IMR-90 (cell line): ENCODE measurements around the gene UMODL1. TPM values are rescaled to one million over a fixed set of nuclear protein-coding genes. Genes with fewer than 3 reads are reported as not detected.

Experiments used
- ATAC-seq: fragments of 200-7000 bp; cut with Tn5 transposase; 2 replicates; pipeline ENCODE4 v1.9.1; 2020; ENCODE audit warnings: low read depth, mild to moderate bottlenecking, moderate library complexity
- BruUV-seq: library from RNA; stranded (reverse); fragments of 400-500 nt; replicated peaks from 2 replicates; lab custom pipeline; 2021; lab: Mats Ljungman, UMichigan
- CTCF ChIA-PET: fragments of 300-600 bp; formaldehyde crosslinking; extraction: SDS; loops from one replicate; lab custom pipeline; 2021; ENCODE audit warnings: antibody characterized with exemption; lab: Yijun Ruan, JAX
- POLR2A ChIA-PET: fragments of 300-600 bp; sonication (Branson Sonifier 250); formaldehyde crosslinking; loops from one replicate; lab custom pipeline; 2022; ENCODE audit warnings: antibody characterized with exemption; ENCODE audit not compliant: unreplicated experiment; lab: Charles Lee
- DNase-seq: peaks from one replicate; pipeline ENCODE4 v3.0.0; 2013
- H2AFZ ChIP-seq: replicated peaks from 2 replicates; pipeline ENCODE3; 2013; ENCODE audit warnings: low read length, mild to moderate bottlenecking; ENCODE audit not compliant: poor library complexity
- H2AK5ac ChIP-seq: 2 replicates; pipeline ENCODE4 v1.6.1; 2013; ENCODE audit warnings: low read depth, low read length, inconsistent platforms
- H2AK9ac ChIP-seq: replicated peaks from 2 replicates; pipeline ENCODE3; 2013; ENCODE audit warnings: mild to moderate bottlenecking, low read depth, low read length, moderate library complexity; ENCODE audit not compliant: poor library complexity
- H2BK120ac ChIP-seq: 2 replicates; pipeline ENCODE4 v1.6.1; 2013; ENCODE audit warnings: low read depth, low read length, inconsistent platforms
- H2BK15ac ChIP-seq: 3 replicates; pipeline ENCODE4 v1.6.1; 2013; ENCODE audit warnings: low read depth, low read length, inconsistent platforms
- H2BK20ac ChIP-seq: 2 replicates; pipeline ENCODE4 v1.6.1; 2013; ENCODE audit warnings: low read depth, mild to moderate bottlenecking, inconsistent platforms, low read length, moderate library complexity
- H2BK5ac ChIP-seq: 2 replicates; pipeline ENCODE4 v1.6.1; 2013; ENCODE audit warnings: mild to moderate bottlenecking, low read depth, low read length, inconsistent platforms; ENCODE audit not compliant: poor library complexity, severe bottlenecking
- H3K14ac ChIP-seq: replicated peaks from 2 replicates; pipeline ENCODE4 v1.6.1; 2013; ENCODE audit warnings: low read depth, low read length, inconsistent platforms
- H3K18ac ChIP-seq: 2 replicates; pipeline ENCODE4 v1.6.1; 2013; ENCODE audit warnings: low read depth, low read length, control low read depth
- H3K23ac ChIP-seq: 2 replicates; pipeline ENCODE4 v1.6.1; 2013; ENCODE audit warnings: low read depth, low read length, inconsistent platforms
- H3K27ac ChIP-seq: 2 replicates; pipeline ENCODE4 v1.5.1; 2013; ENCODE audit warnings: mild to moderate bottlenecking, control low read depth, low read length; ENCODE audit not compliant: insufficient read depth
- H3K27me3 ChIP-seq: 2 replicates; pipeline ENCODE4 v1.6.1; 2013; ENCODE audit warnings: low read length; ENCODE audit not compliant: control insufficient read depth, insufficient read depth
- H3K36me3 ChIP-seq: 2 replicates; pipeline ENCODE4 v1.6.1; 2013; ENCODE audit warnings: low read length, mixed read lengths; ENCODE audit not compliant: control insufficient read depth, insufficient read depth
- H3K4ac ChIP-seq: 2 replicates; pipeline ENCODE4 v1.6.1; 2013; ENCODE audit warnings: low read depth, low read length, inconsistent platforms
- H3K4me1 ChIP-seq: 2 replicates; pipeline ENCODE4 v1.6.1; 2013; ENCODE audit warnings: low read length, mixed read lengths; ENCODE audit not compliant: control insufficient read depth, insufficient read depth
- H3K4me2 ChIP-seq: 2 replicates; pipeline ENCODE4 v1.6.1; 2013; ENCODE audit warnings: low read depth, mild to moderate bottlenecking, control low read depth, low read length, moderate library complexity
- H3K4me3 ChIP-seq: 2 replicates; pipeline ENCODE4 v1.5.1; 2013; ENCODE audit warnings: low read depth, mild to moderate bottlenecking, control low read depth, low read length, moderate library complexity; ENCODE audit not compliant: insufficient read depth
- H3K56ac ChIP-seq: 2 replicates; pipeline ENCODE4 v1.6.1; 2013; ENCODE audit warnings: low read length, inconsistent platforms; ENCODE audit not compliant: insufficient read depth; ENCODE audit errors: extremely low read depth
- H3K79me1 ChIP-seq, 2 experiments: 2 replicates each; pipeline ENCODE4 v1.6.1; 2013; ENCODE audit warnings: low read length in 2 of 2, inconsistent platforms in 1 of 2, low read depth in 1 of 2
- H3K9ac ChIP-seq: 2 replicates; pipeline ENCODE4 v1.6.1; 2013; ENCODE audit warnings: low read depth, low read length, control low read depth
- H3K9me1 ChIP-seq: 2 replicates; pipeline ENCODE4 v1.6.1; 2013; ENCODE audit warnings: low read length, inconsistent platforms; ENCODE audit not compliant: insufficient read depth
- H3K9me3 ChIP-seq: 2 replicates; pipeline ENCODE4 v1.6.1; 2013; ENCODE audit warnings: low read length; ENCODE audit not compliant: control insufficient read depth, insufficient read depth
- H4K20me1 ChIP-seq: 2 replicates; pipeline ENCODE4 v1.6.1; 2013; ENCODE audit warnings: low read length, inconsistent platforms; ENCODE audit not compliant: insufficient read depth
- H4K5ac ChIP-seq: 2 replicates; pipeline ENCODE4 v1.6.1; 2013; ENCODE audit warnings: mild to moderate bottlenecking, low read depth, low read length, control low read depth
- H4K8ac ChIP-seq, 2 experiments: 2 replicates each; pipeline ENCODE4 v1.6.1; 2013; ENCODE audit warnings: low read depth in 2 of 2, low read length in 2 of 2, control low read depth in 1 of 2, inconsistent platforms in 1 of 2
- H4K91ac ChIP-seq: 2 replicates; pipeline ENCODE4 v1.6.1; 2013; ENCODE audit warnings: low read depth, low read length, inconsistent platforms; ENCODE audit not compliant: insufficient read depth
- BHLHE40 ChIP-seq: fragments of 150-350 bp; IDR thresholded peaks from 2 replicates; pipeline ENCODE4 v1.6.1; 2016; ENCODE audit warnings: mild to moderate bottlenecking, low read depth, low read length
- CEBPB ChIP-seq: IDR thresholded peaks from 2 replicates; pipeline ENCODE4 v1.6.1; 2012; ENCODE audit warnings: low read depth, low read length, improper control_type of control experiment
- CHD1 ChIP-seq: IDR thresholded peaks from 2 replicates; pipeline ENCODE4 v1.6.1; 2012; ENCODE audit warnings: low read depth, low read length, improper control_type of control experiment
- ELK1 ChIP-seq: fragments of 150-350 bp; IDR thresholded peaks from 2 replicates; pipeline ENCODE4 v1.6.1; 2016; ENCODE audit warnings: low read depth, mild to moderate bottlenecking, low read length, moderate library complexity, borderline replicate concordance
- FOS ChIP-seq: fragments of 150-350 bp; IDR thresholded peaks from 2 replicates; pipeline ENCODE4 v1.6.1; 2016; ENCODE audit warnings: low read depth, low read length
- MAFK ChIP-seq: IDR thresholded peaks from 2 replicates; pipeline ENCODE4 v1.6.1; 2012; ENCODE audit warnings: low read depth, low read length, improper control_type of control experiment
- MAZ ChIP-seq: IDR thresholded peaks from 2 replicates; pipeline ENCODE4 v1.6.1; 2012; ENCODE audit warnings: low read depth, mild to moderate bottlenecking, low read length, improper control_type of control experiment, moderate library complexity, borderline replicate concordance
- MXI1 ChIP-seq: IDR thresholded peaks from 2 replicates; pipeline ENCODE4 v1.6.1; 2012; ENCODE audit warnings: low read depth, mild to moderate bottlenecking, low read length, moderate library complexity, borderline replicate concordance
- NFE2L2 ChIP-seq: fragments of 150-350 bp; IDR thresholded peaks from 2 replicates; pipeline ENCODE4 v1.6.1; 2016; ENCODE audit warnings: low read depth, mild to moderate bottlenecking, low read length
- POLR2A ChIP-seq: IDR thresholded peaks from 2 replicates; pipeline ENCODE4 v1.6.1; 2012; ENCODE audit warnings: mild to moderate bottlenecking, low read depth, low read length
- RAD21 ChIP-seq: IDR thresholded peaks from 2 replicates; pipeline ENCODE4 v1.6.1; 2012; ENCODE audit warnings: low read length, improper control_type of control experiment
- RCOR1 ChIP-seq: IDR thresholded peaks from 2 replicates; pipeline ENCODE4 v1.6.1; 2012; ENCODE audit warnings: mild to moderate bottlenecking, low read length, improper control_type of control experiment; ENCODE audit not compliant: insufficient replicate concordance
- RFX5 ChIP-seq: IDR thresholded peaks from 2 replicates; pipeline ENCODE4 v1.8.0; 2012; ENCODE audit warnings: low read depth, mild to moderate bottlenecking, low read length, moderate library complexity
- SMC3 ChIP-seq: fragments of 150-350 bp; IDR thresholded peaks from 2 replicates; pipeline ENCODE4 v1.6.1; 2016; ENCODE audit warnings: low read depth, mild to moderate bottlenecking, antibody characterized with exemption, low read length, moderate library complexity
- WGBS, 2 experiments: methylation state at CpG; one replicate each; pipeline versions ENCODE4 v1.1.5 to v1.1.7; 2013; ENCODE audit warnings: missing lambda C conversion rate in 2 of 2; ENCODE audit not compliant: insufficient read length in 1 of 2; ENCODE audit errors: extremely low coverage in 2 of 2; 5-methylcytosine and 5-hydroxymethylcytosine counted together
- dilution Hi-C: fragments of 300-500 bp; cut with HindIII; formaldehyde crosslinking; loops from one replicate; pipeline ENCODE4 v1.14.3; 2018; ENCODE audit warnings: low sequenced_read_pairs; ENCODE audit not compliant: unreplicated experiment
- in situ Hi-C: fragments of 300-500 bp; cut with MboI; formaldehyde crosslinking; loops from 3 replicates; pipeline ENCODE4 v1.14.3; 2019; ENCODE audit warnings: low sequenced_read_pairs, inconsistent platforms, mixed read lengths
- intact Hi-C: fragments of 100-400 bp; cut with micrococcal nuclease; formaldehyde crosslinking; loops from 2 replicates; pipeline ENCODE4 v1.10.0; 2022
- polyA plus RNA-seq, 3 experiments: library from polyadenylated mRNA; depleted of rRNA; stranded (reverse); fragments of >200 nt; gene quantifications; 2 replicates each; pipeline ENCODE4 v1.2.3, GENCODE V29; 2012; ENCODE audit warnings: low replicate concordance in 1 of 3
- total RNA-seq: library from RNA; depleted of rRNA; stranded (reverse); fragments of >200 nt; gene quantifications from 2 replicates; pipeline ENCODE4 v1.2.3, GENCODE V29; 2012
- TF ChIP-seq, protein P1 (sequence below): conservative IDR thresholded peaks from 2 replicates; pipeline ENCODE4 v1.5.1; 2012; ENCODE audit warnings: mild to moderate bottlenecking, low read depth, low read length, improper control_type of control experiment
- TF ChIP-seq, protein P2 (sequence below): fragments of 150-350 bp; IDR thresholded peaks from 2 replicates; pipeline ENCODE4 v1.6.1; 2017; ENCODE audit warnings: mild to moderate bottlenecking, antibody characterized with exemption, low read length, low read depth

Gene UMODL1
- total and polyA plus RNA-seq, 2 of the 4 experiments (the other 2 are of a cell fraction): 0.02 TPM; not detected in 1

- Histone ChIP-seq H3K9me1 (no peaks in the 10 kb centered on the region), H3K27ac (no peak overlapping the region), H2BK5ac (no peak overlapping the region), H3K14ac (no peak overlapping the region), H4K5ac (no peak overlapping the region), H3K9me3 (no peaks in the 10 kb centered on the region), H3K18ac (no peak overlapping the region), H3K4me1 (peaks cover 13% of the 10 kb centered on the region; the same call in 1 of the 2 replicates), H3K9ac (no peak overlapping the region), H2AFZ (no peak overlapping the region), H2AK9ac (no peak overlapping the region), H4K8ac (no peak overlapping the region), H3K23ac (no peak overlapping the region), H2BK120ac (no peak overlapping the region), H3K36me3 (no peaks in the 10 kb centered on the region), H2AK5ac (no peak overlapping the region), H2BK15ac (no peak overlapping the region), H4K91ac (no peak overlapping the region), H3K27me3 (peaks cover 37% of the 10 kb centered on the region; the same call in 1 of the 2 replicates), H2BK20ac (no peak overlapping the region), H3K56ac (no peak overlapping the region), H3K4ac (no peak overlapping the region), H4K20me1 (no peaks in the 10 kb centered on the region; the same call in 1 of the 2 replicates), H3K4me3 (no peak overlapping the region), H3K79me1 (no peaks in the 10 kb centered on the region), H3K4me2 (no peak overlapping the region)
- dilution Hi-C loops: no loop called here
- TF ChIP-seq CEBPB (no peak), RCOR1 (no peak), POLR2A (no peak), SMC3 (no peak), MAZ (no peak), MAFK (no peak), CHD1 (no peak), MXI1 (no peak), BHLHE40 (no peak), FOS (no peak), NFE2L2 (no peak), RFX5 (no peak), RAD21 (no peak), ELK1 (no peak)
- TF ChIP-seq, protein P1, sequence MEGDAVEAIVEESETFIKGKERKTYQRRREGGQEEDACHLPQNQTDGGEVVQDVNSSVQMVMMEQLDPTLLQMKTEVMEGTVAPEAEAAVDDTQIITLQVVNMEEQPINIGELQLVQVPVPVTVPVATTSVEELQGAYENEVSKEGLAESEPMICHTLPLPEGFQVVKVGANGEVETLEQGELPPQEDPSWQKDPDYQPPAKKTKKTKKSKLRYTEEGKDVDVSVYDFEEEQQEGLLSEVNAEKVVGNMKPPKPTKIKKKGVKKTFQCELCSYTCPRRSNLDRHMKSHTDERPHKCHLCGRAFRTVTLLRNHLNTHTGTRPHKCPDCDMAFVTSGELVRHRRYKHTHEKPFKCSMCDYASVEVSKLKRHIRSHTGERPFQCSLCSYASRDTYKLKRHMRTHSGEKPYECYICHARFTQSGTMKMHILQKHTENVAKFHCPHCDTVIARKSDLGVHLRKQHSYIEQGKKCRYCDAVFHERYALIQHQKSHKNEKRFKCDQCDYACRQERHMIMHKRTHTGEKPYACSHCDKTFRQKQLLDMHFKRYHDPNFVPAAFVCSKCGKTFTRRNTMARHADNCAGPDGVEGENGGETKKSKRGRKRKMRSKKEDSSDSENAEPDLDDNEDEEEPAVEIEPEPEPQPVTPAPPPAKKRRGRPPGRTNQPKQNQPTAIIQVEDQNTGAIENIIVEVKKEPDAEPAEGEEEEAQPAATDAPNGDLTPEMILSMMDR: no peak
- TF ChIP-seq, protein P2, sequence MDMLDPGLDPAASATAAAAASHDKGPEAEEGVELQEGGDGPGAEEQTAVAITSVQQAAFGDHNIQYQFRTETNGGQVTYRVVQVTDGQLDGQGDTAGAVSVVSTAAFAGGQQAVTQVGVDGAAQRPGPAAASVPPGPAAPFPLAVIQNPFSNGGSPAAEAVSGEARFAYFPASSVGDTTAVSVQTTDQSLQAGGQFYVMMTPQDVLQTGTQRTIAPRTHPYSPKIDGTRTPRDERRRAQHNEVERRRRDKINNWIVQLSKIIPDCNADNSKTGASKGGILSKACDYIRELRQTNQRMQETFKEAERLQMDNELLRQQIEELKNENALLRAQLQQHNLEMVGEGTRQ: no peak
- intact Hi-C loops: no loop called here
- WGBS, 2 experiments: 84% methylated on average over 4 of the region's 4 CpGs; no CpG with 5 or more reads in 1 of the 2 experiments
- DNase-seq: no peak
- ChIA-PET POLR2A (no interaction called here), CTCF (no interaction called here)
- in situ Hi-C loops: loop anchor here (5.0 kb wide), 1 partner anchor 304 kb away; no protein-coding TSS in a partner anchor
- no TSS peak for BruUV-seq
- ATAC-seq: no peak
Observed at GRCh38 chr21:42121794-42122193, 50.7 kb downstream of the UMODL1 start.
